Limb (tissue), 2 donors: ENCODE measurements around the gene AHNAK2.
"Not testable (repeated sequence)": the region's sequence is repeated elsewhere in the genome, so short reads cannot be mapped to it uniquely, and the experiment has no call there.

Experiments used
- DNase-seq, 2 donors: peaks; one replicate each; pipeline ENCODE4 v3.0.0-alpha.2; 2016; ENCODE audit errors: extremely low spot score in 2 of 2

The AHNAK2 gene

DNA sequence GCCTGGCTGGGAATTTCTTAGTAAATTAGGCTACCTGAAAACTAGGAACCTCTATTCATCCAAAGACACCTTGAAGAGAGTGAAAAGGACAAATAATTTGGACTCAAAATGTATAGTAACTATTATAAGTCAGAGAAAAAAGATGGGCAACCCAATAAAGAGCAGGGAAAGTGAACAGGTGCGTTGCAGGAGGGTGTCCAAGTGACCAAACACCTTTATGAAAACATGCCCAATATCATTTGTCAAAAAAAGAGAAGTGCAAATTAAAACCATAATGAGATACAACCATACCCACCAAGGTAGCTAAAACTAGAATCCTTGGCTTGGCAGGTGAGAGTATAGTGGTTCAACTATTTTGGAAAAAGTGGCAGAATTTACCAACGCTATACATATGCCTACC, 78.4 kb downstream of the AHNAK2 start:
- no peak for DNase-seq

DNA sequence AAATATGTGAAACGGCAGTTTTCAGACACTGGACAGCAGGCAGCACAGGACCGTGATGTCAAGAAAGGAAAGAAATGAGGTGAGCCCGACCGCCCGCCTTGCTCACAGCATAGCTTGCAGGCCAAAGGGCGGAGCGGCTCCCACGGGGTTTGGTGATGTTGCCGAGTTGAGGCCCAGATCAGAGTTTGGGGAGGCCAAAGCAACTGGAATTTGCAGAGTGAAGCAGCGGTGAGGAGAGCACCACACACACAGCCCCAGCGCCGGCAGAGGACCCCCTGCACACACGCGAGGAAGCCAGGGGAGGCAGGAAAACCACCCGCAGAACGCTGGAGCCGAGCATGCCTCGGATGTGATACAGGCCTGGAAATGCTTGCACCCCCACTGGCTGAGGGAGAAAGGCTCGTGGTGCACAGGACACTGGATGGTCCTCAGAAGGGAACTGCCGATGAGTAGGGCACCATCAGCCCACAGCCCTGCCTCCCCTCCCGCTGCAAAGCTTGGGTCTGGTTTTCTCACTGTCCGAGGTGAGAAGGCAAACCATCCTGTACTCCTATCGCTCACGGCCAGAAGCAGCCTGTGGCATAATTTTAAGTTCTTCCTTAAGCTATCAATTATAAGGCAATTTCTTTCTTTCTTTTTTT, 79.2 kb downstream of the AHNAK2 start:
- DNase-seq: peak in 1 of 2 donors; percentile 51

DNA sequence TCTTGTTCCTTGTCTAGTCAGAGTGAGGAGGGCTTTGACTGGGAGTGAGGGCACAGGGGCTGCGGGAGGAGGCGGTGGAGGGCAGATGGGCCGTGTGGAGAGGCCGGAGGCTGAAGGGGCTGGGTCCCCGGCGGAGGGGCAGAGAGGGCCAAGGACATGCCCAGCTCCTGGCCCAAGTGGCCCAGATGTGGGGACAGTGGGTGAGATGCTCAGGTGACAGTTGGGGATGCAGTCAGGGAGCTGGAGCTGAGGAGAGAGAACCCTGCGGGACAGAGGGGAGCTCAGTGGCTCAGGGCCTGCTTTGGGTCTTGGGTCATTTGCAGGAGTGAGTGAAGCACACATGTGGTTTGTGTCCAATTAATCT, 80.0 kb downstream of the AHNAK2 start:
- no peak for DNase-seq

DNA sequence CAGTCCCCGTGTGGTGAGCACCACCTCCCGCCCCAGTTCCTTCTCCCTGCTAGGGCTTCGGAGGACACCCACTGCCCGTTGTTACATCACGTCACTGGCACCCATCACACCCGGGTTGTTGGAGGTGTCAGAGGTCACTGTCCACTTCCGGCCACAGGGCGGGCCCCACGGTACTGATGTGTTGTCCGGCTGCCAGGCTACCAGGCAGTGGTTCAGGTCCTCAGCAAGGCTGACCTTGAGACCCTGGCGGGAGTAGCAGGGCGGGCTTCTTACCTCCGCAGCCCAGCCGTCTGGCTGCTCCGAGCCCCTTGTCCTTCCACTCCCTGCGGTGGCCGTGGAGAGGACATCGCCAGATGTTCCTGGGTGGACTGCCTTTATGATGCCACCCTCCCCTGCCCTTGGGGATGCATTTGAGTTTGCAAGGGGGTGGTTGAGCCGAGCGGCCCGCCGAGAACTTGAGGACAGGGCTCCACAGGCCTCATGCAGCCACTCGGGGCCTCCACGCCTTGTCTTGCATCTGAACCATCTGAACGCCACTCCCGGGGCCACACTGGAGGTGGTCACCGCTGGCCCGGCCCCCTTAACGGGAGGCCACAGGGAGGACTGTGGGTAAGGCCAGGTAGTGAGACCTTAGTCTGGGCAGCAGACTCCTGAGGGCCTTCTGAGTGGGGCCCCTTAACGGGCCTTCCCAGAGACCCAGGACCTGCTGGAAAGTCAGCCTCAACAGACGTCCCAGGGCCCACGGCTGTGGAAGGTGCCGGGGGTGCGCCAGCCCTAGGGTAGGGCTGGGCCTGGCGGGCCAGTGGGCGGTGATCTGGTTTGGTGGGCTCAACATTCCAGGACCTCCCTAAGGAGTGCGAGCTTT, 80.6 kb downstream of the AHNAK2 start:
- DNase-seq: peak in 1 of 2 donors; percentile 28

DNA sequence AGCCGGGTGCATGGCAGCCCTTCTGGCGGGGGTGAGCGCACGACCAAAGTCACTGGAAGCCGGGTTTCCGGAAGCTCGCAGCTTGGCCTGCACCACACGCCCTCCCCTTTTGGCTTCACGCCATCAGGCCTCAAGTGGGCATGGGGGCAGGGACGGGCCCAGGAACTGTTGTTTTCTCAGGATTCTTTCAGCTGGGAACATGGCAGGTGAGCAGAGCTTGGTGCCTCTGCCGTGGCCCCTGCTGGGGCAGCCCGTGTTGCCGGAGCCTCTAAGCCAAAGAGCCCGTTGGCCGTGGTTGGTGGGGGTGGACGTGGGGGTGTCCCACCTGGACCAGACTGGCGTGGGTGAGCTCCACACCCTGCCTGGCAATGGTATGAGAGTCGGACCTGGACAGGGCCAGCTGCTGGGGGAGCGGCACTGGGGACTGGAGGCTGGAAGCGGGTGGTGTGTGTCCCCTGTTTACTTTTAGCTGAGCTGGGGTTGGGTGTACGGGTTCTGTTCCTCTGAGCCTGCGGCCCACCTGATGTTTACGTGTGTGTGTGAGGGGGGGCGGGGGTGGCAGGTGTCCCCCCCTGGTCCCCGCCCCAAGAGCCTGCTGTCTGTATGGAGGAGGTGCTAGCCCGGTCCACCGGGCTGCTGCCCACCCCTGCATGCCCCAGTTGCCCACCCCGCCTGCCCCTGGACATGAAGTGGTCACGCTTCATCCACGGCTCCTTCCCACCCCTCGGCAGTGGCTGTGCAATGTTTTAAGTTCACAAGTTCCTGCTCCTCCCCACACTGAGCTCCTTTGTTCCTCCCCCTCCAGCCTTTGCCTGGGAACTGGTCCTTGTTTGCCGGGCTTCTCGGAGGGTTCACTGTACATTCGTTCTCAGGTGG, 82.2 kb downstream of the AHNAK2 start:
- peak in 1 of 2 donors; percentile 50 for DNase-seq

DNA sequence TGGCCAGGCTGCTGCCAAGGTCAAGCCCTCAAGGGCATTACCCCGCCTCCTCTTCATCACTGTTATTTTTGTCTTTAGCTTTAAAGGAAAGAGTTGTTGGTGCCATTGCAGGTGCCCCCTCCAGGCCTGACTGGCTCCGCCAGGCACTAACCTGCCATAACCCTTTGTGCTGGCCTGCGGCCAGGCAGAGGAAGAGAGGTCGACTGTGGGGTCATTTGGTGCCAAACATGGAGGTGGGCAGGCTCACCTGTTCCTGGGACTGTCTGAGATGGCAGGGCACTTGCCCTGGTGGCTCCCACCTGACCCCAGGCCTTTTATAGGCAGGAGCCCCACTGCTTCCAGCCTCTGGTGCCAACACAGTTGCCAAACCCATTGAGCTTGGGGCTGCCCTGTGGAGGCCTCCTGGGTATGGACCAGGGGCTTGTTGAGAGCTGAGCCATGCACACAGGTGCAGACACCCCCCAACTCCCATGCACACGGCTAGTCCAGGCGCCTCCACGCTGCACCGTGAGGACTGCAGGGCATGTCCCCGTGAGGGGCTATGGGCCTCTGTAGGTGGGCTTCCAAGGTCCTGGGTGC, 82.9 kb downstream of the AHNAK2 start:
- DNase-seq: peak in 1 of 2 donors; percentile 31

DNA sequence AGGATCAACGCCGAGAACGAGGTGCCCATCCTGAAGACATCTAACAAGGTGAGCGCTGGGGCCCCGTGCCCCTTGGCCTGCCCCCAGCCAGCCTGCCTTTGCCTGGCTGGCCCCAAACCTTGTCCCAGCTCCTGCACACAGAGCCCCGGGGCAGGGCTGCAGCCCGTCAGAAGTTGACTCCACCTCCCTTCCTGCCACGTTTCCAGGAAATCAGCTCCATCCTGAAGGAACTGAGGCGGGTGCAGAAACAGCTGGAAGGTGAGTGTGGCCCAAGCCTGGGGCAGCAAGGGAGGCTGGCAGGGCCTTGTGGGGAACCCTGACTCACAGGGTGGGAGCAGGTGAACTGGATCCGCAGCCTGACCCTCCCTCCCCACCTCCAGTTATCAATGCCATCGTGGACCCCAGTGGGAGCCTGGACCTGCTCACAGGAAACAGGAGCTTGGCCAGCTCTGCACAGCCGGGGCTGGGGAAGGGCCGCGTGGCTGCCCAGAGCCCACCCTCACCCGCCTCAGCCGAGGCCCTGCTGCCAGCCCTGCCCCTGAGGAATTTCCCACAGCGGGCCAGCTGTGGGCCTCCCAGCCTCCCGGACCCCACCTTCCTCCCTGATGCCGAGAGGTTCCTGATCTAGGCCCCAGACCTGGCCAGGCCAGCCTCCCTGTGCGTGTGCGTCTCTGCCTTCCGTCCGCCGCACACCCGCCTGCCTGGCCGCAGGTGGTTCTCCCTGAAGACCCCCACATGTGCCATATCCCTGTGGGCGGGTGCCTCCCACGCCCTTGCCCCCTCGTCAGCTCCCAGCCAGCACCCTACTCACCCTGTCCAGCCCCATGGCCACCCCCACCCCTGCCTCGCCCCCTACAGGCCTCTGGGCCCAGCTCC, 83.6 kb downstream of the AHNAK2 start:
- DNase-seq: peak in 1 of 2 donors; percentile 26

DNA sequence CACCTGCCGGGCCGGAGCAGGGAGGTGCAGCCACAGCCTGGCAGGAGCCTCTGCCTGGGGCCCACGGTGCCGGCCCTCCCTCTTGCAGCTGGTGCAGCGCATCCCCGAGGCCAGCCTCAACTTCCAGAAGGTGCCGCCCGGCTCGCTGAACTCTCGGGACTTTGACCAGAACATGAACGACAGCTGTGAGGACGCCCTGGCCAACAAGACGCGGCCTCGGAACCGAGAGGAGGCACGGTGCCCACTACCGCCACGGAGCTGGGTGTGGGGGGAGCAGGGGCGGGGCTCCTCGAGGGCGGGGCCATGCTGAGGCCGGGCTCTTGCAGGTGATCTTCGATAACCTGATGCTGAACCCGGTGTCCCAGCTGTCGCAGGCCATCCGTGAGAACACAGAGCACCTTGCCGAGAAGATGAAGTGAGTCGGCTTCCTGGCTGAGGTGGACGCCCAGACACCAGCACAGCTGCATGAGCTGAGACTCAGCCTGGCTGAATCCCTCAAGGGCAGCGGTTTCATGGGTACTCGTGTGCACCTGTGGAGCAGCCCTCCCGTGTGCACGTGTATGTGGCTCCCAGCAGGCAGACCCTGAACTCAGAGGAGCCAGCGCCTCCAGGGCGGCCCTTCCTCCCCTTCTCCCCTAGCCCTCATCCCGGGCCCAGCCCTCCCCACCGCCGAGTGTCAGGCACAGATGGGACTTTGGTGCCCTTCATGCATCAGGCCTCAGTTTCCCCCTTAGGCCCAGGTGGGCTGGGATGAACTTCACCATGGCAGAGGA, 84.6 kb downstream of the AHNAK2 start:
- peak in 1 of 2 donors; percentile 34 for DNase-seq

DNA sequence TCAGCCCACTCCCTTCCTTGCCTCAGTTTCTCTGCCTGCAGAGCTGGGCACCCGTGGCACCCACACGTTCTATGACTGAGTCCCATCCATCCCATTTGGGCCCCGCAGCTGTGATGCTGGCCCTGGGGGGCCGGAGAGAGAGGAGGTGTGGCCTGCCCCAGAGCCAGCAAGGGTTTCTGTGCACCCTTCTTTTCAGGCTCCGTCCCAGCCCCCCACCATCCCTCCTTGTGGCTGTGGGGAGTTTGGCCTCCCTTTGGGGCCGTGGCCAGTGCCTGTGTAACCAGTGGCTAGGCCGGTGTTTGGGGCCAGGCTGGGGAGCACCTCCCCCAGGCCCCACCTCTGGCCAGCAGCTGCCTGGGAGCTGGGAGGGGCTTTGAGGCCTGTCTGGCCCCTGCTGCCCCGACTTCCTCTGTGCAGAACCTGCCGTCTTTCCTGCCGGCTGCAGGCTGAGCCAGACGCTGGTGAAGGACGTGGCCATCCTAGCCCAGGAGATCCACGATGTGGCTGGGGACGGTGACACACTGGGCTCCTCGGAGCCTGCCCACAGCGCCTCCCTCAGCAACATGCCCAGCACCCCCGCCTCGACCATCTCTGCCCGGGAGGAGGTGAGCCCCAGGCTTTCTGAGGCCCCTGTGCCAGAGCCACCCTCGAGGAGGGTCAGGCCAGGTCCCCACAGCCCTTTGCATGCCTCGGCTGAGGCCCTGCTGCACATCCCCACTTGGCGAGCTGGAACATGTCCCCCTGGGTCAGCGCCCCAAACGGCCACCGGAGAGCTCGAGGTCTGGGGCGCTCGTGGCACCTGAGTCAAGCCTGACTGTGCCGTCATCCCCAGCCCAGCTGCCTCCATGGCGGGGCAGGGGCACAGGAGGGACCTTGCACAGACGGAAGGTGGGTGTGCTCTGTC, 85.4 kb downstream of the AHNAK2 start:
- DNase-seq: no peak

DNA sequence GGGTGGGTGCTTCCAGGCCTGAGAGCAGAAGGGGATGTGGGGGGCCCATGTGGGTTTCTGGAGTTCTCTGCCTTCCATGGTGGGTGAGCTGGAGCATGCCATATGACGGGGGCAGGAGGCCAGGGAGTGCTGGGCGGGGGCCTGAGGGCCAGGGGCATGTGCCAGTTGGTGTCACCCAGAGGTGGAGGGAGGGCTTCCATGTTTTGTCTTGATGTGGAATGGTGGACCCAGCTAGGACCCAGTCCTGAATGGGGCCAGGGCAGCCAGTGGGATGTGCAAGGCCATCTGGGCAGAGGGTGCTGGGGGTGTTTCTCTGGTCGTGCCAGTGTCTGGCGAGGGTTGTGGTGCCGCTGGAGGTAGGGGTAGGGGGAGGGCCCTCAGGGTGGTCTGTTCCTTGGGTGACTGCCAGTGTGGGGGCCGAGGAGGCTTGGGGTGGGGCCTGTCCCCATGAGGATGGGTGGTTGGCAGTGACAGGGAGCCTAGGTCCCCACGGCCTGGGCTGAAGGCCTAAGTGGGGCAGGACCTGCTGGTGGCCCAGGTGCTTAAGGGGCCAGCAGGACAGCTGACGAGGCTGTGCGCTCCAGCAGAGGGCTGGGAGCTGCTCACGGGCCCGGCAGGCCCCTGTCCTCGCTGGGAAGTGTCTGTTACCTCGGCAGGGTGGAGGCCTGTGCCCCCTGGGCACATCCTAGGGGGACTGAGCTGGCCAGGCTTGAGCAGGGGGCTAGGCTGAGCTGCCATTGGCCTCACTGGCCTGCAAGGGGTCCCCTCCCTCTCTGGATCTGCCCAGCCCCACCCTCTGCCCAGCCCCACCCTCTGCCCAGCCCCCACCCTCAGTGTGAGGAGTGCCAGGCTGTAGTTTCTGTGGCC, 86.3 kb downstream of the AHNAK2 start:
- peak in 1 of 2 donors; percentile 29 for DNase-seq

DNA sequence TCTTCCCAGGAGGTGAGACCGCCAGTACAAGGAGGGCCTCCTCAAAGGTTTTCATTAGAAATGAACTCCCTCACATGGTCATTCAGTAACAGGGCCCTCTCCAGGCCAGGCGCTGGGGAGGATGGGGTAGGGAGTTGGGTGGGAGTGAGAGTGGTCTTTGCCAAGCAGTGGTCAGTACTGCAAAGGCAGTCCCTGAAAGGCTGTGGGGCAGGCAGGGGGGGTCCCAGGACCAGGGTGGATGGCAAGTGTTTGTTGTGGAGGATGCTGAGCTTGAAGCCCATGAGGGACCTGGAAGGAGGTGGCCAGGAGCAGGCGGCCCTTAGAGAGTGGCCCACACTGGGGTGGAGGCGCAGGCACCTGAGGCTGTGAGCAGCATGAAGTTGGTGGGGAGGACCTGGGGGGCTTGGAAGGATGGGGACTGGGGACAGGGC, 87.0 kb downstream of the AHNAK2 start:
- no peak for DNase-seq

DNA sequence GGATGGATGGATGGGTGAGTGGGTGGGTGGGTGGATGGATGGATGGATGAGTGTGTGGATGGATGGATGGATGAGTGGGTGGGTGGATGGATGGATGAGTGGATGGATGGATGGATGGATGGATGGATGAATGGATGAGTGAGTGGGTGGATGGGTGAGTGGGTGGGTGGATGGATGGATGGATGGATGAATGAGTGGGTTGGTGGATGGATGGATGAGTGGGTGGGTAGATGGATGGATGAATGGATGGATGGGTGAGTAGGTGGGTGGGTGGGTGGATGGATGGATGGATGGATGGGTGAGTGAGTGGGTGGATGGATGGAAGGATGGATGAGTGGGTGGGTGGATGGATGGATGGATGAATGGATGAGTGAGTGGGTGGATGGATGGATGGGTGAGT, 87.9 kb downstream of the AHNAK2 start:
- DNase-seq: not testable (repeated sequence)

DNA sequence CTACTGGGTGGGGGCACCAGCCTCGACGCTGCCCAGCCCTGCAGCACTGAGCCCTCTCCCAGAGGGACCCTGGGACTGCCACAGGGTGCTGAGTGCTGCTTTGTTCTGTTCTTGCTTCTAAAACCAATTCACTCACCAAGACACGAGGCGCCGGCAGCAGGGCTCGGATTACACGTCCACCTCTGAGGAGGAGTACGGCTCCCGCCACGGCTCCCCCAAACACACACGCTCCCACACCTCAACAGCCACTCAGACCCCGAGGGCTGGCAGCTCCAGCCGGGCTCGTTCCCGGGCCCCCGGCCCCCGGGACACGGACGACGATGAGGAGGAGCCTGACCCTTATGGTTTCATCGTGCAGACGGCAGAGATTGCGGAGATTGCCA, 88.8 kb downstream of the AHNAK2 start:
- no peak for DNase-seq

DNA sequence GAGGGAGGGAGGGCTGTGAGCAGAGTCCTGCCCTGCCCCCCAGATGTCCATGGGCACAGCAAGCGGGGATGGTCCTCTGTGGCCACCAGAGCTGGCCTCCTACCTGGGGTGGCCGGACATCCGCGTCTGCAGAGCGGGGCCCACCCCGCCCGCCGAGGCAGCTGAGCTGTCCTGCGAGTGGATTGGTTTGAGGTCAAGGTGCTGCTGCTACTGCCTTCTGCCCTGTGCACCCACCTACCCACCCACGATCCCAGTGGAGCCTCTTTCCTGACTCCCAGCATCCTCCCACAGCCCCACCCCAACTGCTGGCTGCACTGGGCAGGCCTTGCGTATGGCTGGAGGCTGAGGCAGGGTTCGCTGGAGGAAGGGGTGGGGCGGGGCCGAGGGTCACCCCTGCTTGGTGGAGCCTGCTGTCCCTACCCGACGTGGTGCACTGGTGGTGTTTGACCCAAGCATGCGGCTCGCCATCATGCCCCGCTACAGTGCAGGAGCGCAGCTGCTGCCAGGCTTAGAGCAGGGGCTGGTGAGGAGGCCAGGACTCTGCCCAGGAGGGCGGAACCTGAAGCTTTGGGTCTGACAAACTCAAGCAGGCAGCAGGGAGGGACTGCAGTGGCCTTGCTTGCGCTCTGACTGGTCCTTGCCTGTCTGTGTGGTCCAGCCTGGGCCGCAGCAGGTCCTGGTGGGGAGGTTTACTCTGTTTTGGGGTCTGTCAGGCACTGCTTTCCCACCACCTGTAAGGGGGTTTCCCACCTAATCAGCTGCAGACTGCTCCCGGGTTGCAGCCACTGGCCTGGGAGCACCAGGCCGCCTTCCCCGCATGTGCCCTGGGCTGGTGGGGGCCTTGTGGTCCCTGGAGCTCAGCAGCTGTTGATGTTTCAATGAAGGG, 89.4 kb downstream of the AHNAK2 start:
- DNase-seq: no peak

DNA sequence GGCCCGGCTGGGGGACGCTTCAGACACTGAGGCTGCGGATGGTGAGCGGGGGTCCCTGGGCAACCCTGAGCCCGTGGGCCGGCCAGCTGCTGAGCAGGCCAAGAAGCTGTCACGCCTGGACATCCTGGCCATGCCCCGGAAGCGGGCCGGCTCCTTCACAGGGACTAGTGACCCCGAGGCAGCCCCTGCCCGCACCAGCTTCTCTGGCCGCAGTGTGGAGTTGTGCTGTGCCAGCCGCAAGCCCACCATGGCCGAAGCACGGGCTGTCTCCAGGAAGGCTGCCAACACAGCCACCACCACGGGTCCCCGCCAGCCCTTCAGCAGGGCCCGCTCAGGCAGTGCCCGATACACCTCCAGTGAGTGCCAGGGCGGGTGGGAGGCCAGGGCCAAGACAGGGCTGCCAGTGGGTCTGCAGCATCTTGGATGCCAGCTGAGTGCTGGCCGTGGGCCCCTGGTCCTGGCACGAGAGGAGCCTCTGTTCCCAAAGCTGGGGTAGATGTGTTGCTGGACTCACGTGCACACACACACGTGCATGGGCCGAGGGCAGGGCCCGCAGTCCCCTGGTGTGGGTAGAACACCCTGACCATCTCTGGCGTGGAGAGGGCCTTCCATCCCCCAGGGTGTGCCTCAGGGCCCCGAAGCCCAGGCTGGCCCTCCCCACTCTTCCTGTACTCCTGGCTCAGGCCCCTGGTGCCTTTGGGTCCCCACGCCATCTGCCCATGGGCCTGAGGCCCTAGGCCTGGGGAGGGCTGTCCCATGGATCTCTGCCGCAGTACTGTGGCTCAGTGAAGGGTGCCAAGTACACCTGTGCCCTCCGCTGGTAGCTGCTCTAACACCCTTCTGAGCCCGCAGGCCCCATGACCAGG, 90.3 kb downstream of the AHNAK2 start:
- DNase-seq: no peak
